Activated CD8-positive, alpha-beta memory T cell treated with anti-CD3 and anti-CD28 coated beads, Interleukin-2, amount 50 U/mL, for 48 hours (primary cell): Measurements from ENCODE around the gene GPR142.
A peak's percentile ranks its signal among the peaks of the same experiment; 100 is the strongest.

Source experiments
- DNase-seq: peaks from one replicate; pipeline ENCODE4 v3.0.0-alpha.2; 2020

GPR142 gene

DNA sequence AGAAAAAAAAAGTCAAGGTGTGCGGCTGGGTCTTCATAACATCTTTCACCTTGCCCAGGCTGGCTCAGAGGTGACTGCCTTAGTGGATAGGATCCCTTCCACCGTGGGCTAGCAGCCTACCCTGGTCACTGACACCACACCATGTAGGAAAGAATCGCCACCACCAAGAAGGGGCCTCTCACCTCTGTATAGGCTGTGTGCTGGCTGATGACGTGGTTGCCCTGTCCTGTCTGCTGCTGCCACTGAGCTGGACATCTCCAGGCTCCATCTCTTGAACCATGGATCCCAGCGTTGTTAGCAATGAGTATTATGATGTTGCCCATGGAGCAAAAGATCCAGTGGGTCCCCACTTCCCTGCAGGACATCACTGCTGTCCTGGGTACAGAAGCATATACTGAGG, at the start of gene GPR142:
Gene GPR142, plus strand, starts transcription at position 301 of the 400 bp plus-strand sequence. CDS start 2,035 bp downstream, outside the sequence.
- DNase-seq = no peak

DNA sequence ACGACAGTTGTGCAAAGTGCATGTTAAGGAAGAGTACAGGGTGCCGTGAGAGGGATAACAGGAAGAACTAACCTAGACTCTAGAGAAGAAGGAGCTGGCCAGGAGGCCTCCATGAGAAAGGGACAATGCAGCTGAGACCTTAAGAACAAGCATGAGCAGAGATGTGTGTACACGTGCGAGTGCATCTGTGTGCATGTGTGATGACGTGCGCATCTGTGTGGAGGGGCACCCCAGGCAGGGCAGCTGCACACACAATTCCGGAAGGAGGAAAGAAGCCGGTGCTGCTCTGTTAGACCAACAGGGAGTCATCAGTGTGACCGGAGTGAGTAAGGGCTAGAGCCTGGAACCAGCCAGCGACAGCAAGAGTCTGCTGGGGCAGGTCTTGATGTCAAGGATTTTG, 48.9 kb upstream of the GPR142 start:
- DNase-seq = no peak

DNA sequence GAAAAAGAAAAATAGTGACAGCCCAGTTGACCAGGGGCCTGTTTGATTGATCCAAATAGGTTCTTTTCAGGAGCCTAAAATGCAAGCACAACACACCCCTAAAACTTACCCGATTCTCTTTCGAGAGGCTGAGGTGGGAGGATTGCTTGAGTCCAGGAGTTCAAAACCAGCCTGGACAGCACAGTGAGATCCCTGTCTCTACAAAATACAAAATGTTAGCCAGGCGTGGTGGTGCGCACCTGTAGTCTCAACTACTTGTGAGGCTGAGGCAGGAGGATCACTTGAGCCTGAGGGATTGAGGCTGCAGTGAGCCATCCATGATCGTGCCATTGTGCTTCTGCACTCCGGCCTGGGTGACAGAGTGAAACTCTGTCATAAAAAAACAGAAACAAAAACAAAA, 42.8 kb upstream of the GPR142 start:
- no peak for DNase-seq

- no peak for DNase-seq
Observed at GRCh38 chr17:74325376-74325742, 41.9 kb upstream of the GPR142 start.

DNA sequence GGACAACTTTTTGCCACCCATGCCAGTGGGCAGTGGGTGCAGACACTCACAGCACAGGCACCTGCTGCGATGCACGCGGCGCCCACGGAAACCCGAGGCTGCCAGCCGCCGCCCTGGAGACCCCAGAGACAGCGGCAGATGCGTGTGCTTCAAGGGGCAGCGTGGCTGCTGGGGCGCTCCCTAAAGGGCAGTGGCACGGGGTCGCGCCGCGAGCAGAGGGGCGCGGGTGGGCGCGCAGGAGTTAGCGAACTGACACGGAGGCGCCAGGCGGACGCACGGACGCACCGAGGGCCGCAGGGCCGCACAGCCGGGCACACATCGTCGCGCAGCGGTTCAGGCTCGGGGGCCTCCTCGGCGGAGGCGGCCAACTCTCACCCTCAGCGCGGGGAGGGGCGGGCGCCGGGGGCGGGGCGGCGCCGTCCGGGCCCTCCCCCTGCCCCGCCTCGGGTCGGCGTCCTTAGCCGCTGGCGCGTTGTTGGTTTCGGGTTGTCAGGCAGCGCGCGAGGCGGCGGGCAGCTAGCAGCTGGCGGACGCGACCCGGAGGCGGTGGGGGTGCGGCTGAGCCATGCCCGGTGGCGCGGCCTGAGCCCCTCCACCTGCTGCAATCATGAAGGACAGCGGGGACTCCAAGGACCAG, 41.4 kb upstream of the GPR142 start, which contains the start of gene KIF19:
Gene KIF19, plus strand, starts transcription at position 484 of the 637 bp plus-strand sequence. Its CDS starts 124 bp downstream, at position 608.
- peak; percentile 82 for DNase-seq

- DNase-seq = no peak
Observed at GRCh38 chr17:74326506-74326905, 40.8 kb upstream of the GPR142 start.

GRCh38 chr17:74328487-74328886, 38.8 kb upstream of the GPR142 start:
- DNase-seq = no peak

DNA sequence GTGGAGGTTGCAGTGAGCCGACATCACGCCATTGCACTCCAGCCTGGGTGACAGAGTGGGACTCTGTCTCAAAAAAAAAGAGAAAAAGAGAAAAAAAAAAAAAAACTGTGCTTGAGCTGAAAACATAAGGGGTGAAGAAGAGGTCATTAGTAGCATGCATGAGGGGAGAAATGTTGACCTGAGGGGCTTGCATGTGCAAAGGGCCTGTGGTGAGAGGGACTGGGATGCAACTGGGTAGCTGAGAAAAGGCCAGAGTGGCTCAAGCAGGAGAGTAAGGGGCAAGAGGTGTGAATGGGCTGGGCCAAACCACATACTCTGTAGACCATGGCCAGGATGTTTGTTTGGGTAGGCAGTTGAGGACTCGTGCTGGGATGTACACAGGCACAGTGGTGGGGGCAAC, 37.9 kb upstream of the GPR142 start:
- no peak for DNase-seq

DNA sequence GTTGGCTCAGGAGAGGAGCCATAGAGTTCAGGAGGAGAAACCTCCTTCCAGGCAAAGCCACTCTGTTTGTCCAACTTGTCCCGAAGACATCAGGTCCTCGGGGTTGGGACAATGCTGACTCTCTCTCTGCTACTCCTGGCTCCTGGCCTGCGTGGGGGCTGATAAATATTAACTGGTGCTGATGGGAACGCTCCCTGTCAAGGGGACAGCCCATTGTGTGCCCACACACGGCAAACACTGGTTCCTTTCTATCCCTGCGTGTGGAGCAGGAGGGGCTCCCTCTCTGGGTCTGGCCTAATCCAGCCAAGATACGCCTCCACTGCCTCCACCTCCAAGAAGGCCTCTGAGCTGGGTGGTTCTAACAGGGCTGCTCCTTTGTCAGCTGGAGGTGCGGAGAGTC, 36.9 kb upstream of the GPR142 start:
- no peak for DNase-seq

- no peak for DNase-seq
Observed at GRCh38 chr17:74332017-74332650, 35.2 kb upstream of the GPR142 start.

DNA sequence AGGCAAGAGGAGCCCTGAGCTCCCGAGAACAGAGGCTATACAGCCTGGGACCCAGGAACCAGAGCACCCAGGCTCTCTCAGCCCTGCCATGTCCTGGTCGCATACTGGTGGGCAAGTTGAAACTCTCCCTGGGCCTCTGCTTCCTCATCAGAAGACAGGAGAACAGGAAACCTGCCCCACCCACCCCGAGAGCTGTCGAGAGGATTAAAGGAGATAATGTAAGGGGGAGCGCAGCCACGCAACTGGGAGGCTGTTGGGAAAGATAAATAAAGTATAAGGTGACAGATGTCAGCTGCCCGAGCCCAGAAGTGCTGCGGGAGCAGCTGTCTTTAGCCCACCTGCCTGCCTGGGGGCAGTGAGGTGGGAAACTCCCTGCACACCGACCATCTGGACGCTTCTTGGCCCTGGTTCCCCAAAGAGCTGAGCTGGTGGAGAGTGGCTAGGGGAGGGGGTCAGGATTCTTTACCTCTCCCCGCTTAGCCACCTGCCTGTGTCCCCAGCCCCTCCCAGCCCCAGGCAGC, 34.5 kb upstream of the GPR142 start:
- no peak for DNase-seq

DNA sequence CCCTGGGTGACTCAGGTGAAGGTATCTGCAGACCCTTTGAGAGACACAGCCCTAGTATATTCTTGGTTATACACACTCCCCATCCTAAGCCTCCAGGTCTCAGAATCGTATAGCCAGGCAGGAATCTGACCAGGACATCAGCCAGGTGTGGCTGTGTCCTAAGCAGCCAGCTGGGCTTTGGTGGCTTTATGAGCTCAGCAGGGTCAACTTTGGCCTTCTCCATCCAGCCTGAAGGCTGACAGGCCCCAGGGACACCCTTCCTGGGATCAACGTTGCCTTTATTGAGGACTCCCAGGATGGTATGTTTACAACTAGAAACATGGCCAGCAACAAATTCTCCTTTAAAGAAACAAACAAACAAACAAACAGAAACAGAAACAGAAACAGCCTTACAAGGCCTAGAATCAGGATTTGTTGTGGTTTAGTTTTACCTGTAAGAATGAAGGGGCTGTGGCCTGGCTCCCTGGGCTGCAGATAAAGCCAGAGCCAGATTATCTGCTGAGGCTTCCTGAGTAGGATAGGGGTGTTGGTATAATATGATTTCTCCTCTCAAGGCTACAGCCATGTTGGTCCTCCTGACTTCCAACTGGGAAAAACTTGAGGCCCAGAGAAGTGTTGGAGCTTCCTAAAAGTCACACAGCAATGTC, 32.8 kb upstream of the GPR142 start:
- DNase-seq = no peak

GRCh38 chr17:74335529-74336062, 31.7 kb upstream of the GPR142 start:
- no peak for DNase-seq

DNA sequence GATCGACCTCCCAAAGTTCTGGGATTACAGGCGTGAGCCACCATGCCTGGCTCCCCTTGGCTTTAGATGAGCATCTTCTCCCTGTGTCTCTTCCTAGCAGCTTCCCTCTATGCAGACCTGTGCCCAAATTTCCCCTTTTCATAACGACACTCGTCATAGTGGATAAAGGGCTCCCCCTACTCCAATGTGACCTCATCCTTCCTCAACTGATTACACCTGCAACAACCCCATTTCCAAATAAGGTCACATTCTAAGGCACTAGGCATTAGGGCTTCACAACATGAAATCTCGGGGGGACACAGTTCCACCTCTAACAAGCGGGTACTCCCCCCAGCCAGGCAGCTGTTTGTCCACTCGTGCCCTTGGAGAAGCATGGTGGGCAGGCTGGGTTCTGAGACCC, 31.0 kb upstream of the GPR142 start:
- no peak for DNase-seq

- DNase-seq = no peak
Observed at GRCh38 chr17:74337834-74338500, 29.3 kb upstream of the GPR142 start.

DNA sequence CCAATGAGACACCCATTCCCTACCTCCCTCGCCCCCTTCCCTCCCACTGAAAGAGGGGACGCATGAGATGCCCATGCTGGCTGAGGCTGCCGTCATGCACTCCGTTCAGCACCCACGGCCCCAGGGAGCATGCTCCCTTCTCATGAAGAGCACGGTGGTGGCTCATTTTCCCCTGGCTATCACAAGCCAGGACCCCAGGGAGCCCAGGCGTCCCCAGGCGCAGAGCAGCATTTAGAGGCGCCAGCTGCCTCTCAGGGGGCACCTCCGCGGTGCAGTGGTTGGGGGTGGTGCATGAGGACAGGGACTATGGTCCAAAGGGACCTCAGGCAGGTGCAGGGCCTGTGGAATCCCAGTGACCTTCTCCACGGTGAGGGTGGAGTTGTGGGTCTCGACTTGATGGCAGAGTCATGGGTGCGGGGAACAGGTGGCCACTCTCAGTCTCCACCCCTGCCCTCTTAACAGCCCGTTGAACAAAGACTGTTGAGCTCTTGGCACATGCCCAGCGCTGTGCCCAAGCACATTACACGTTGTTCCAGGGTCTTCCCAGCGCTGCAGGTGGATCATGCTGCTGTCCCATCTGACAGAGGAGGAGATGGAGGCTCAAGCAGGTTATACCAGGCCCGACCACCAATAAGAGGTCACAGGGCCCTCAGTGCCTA, 27.6 kb upstream of the GPR142 start:
- DNase-seq = no peak

DNA sequence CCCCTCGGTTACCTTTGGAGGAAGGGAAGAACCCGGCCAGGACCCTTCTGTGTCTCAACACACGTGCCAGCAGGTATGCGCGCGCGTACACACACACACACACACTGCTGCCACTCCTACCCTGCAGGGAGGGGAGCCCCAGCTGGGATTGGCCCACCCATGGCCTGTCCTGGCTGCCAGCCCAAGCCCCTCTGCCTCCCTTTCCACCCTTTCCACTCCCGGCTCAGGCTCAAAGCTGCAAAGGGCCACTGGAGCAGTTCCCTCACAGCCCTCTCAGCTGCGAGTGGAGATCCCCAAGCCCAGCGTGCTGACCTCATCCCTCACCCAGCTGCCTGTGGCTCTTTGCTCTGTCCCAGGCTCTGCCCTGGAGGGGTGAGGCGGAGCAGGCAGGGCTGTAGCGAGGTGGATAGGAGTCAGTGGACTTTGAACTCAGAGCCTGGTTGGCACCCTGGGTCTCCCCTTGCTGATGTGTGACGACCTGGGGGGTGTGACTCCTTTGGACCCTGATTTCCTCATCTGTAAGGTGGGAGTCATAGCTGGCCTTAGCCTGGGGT, 26.8 kb upstream of the GPR142 start:
- no peak for DNase-seq

GRCh38 chr17:74342224-74342623, 25.1 kb upstream of the GPR142 start:
- no peak for DNase-seq

DNA sequence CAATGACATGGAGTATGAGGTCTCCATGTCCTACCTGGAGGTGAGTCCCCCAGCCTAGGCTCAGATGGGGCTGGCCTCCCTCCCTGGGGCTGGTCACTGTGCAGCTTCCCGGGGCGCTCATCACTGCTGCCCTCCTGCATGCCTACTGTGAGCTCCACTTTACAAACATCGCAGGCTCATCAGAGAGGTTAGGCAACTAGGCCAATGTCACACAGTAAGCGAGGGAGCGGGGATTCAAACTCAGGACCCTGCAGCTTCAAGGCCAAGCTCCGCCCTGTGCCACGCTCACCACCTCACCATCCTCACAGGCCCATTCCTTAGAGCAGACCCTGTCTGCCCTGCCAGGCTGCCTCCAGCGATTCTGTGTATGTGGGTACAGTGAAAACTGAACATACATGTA, 24.2 kb upstream of the GPR142 start:
- DNase-seq = no peak

- DNase-seq = no peak
Observed at GRCh38 chr17:74343526-74344284, 23.6 kb upstream of the GPR142 start.

- DNase-seq = no peak
Observed at GRCh38 chr17:74344658-74345057, 22.6 kb upstream of the GPR142 start.
